NCI-H446 treated with DMSO at 0.1 percent for 48 hours (cell line): Measurements from ENCODE around the gene OGFOD1.

Experiments
- DNase-seq: peaks from one replicate; lab custom pipeline; 2025; lab: John Stamatoyannopoulos, UW

Gene OGFOD1

GRCh38 chr16:56426585-56426984, 24.8 kb upstream of the OGFOD1 start:
- no peak for DNase-seq

- DNase-seq, result no peak
Observed at GRCh38 chr16:56428091-56428490, 23.3 kb upstream of the OGFOD1 start.

DNA sequence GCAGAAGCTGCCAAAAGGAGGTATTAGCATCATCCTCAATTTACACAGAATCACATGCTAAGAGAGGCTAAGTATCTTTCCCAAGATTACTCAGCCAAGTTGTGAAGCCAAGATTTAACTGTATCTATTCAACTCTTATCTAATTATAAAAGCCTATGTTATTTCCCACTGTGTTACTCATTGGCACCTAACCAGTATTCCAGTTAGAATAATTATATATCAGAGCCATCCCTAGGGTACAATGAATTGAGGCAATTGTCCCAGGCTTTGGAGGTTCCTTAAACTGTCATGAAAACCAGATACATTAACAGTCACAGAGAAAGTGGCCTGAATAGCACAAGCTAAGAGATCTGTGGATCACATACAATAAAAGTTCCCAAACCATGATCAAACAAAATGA, 15.1 kb upstream of the OGFOD1 start:
- no peak for DNase-seq

- no peak for DNase-seq
Observed at GRCh38 chr16:56438038-56438437, 13.3 kb upstream of the OGFOD1 start.

DNA sequence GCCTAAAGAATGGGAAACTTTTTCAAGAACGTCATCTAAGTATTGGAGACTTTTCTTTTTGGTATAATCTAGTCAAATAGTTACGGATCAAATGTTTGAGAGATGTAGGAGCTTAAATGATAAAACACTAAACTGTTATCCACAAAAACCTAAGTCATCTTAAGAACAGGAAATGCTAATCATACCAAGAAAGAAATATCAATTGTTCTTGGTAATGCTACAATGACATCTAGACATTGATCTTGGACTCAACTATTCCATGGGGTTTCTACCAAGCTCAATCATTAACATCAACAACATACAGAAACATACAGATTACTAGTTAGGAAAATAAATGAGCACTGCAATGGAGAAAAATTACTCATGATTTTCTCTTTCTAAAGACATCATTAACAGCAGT, 4.1 kb upstream of the OGFOD1 start:
- no peak for DNase-seq

GRCh38 chr16:56448005-56448404, 3.3 kb upstream of the OGFOD1 start:
- no peak for DNase-seq

GRCh38 chr16:56450275-56450985, 924 bp upstream of the OGFOD1 start:
- DNase-seq, result no peak

DNA sequence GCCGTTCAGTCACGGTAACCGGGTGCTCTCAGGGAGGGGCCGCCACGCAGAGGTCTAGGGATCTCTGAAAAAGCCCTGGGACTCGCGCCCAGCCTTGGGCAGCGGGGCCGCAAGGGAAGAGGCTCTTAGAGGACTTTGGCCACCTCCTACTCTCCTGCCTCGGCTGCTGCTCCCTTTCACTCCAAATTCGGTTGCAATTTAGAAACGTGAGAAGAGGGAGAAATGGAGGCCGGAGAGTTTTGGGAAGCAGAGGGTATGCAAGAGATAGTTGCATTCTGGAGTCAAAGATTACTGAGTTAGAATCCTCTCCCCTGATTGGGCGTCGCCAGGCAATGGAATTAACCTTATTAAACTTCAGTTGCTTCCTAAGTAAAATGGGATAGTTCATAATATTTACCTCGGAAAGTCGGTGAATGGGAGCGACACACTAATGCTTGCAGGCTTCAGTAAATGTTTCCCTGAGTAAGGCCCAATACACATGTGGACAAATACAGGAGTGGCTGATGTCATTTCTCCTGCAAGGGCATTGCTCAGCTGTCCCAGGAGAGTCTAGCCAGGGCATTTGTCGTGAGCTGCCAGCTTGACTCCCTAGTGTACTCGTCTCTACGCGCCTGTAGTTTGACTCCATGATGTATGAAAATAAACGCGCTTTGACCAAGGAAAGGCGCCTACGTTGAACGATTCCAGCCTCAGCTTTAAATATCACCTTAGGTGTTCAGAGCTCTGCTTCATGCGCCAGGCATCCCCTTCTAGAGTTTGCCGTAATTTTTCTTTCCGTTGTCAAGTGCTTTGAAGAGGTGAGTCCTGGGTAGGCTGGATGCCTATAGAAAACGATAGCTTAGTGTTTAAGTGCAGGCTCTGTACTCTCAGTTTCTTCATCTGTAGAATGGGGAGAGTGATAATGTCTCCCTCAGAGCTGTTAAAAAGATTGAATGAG, 667 bp downstream of the OGFOD1 start:
- DNase-seq, result no peak

DNA sequence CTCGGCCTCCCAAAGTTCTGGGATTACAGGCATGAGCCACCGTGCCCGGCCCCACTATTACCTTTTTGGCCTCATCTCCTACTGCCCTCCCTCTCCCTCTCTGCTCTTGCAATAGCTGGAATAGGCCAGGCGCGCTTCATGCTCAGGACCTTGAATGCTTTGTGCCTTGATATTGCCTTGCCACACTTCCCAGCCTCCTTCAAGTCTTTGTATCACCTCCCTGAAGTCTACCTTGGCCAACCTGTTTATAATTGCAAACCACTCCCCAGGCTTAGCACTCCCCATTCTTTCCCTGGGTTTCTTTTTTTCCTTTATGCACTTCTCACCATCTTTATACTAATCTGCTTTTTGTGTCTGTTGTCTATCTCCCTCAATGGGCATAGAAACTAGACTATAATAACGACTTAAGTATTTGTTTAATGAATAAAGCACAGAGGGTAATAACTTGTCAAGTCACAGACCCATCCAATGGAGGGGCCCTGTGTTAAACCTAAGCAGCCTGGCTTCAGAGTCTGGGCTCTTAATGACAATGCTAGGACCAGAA, 6.6 kb downstream of the OGFOD1 start:
- no peak for DNase-seq

DNA sequence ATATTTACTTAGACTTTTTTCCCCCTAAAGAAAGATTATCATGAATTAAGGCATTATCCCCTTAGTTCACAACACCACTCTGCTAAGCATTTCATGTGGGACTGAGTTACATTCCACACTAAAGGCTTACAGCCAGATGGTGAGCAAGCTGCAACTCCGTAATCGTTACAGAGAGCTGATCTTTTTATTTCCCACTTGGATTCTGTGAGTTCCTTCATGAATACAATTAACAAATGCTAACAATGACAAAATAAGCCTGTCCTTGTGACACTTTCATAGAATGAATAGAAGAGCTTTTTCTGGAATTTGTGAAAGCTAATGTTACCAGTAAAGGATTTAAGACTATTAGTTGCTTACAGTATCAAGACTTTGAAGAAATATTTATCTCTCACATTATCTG, 8.7 kb downstream of the OGFOD1 start:
- no peak for DNase-seq

DNA sequence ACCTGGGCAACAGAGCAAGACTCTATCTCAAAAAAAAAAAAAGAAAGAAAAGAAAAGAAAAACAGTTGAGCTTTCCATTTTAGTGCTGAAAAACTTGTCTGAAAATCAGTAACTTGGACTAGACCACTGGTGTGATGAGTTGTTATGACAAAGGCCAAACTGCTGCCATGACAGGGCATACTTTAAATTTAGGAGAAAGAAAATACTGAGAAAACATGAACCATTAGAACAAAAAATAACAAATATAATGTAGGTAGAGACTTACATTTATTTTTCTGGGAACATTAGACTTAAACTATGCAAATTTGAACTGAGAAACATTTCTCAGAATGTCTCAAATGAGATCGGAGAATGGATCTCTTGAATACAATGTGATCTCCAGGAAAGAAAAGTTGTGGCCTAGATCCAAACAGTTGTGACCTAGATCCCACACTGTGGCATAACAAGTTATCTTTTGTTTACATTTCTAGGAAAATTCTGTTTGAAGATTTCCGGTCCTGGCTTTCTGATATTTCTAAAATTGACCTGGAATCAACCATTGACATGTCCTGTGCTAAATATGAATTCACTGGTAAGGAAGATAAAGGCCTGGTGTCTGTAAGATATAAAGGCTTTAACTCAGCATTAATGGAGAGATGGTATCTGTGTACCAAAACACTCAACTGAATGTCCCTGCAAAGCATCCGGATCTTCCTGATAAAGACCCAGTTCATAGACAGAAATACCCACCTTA, 10.9 kb downstream of the OGFOD1 start:
- no peak for DNase-seq

GRCh38 chr16:56463153-56463552, 11.8 kb downstream of the OGFOD1 start:
- no peak for DNase-seq

GRCh38 chr16:56466344-56466743, 15.0 kb downstream of the OGFOD1 start:
- no peak for DNase-seq

DNA sequence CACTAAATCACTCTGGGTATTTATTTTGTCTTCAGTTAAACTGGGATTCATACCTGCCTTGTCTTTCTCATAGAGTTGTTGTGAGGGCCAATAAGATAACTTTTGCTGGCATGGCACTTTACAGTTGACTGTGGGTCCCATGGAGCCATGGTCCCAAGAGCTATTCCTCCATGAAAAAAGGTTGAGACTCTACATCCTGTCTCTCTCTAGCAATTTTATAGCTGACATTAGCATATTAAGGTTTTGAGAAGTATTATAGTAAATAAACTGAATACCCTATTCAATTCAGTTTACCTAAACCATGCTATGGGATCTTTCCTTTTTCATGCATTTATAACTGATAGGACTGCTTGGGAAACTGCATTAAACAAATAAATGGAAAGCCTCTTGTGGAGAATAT, 17.4 kb downstream of the OGFOD1 start:
- no peak for DNase-seq

GRCh38 chr16:56469748-56470147, 18.4 kb downstream of the OGFOD1 start:
- no peak for DNase-seq

GRCh38 chr16:56470232-56470631, 18.9 kb downstream of the OGFOD1 start:
- DNase-seq, result no peak

GRCh38 chr16:56470666-56471065, 19.3 kb downstream of the OGFOD1 start:
- no peak for DNase-seq

GRCh38 chr16:56475201-56475600, 23.8 kb downstream of the OGFOD1 start:
- DNase-seq, result no peak

DNA sequence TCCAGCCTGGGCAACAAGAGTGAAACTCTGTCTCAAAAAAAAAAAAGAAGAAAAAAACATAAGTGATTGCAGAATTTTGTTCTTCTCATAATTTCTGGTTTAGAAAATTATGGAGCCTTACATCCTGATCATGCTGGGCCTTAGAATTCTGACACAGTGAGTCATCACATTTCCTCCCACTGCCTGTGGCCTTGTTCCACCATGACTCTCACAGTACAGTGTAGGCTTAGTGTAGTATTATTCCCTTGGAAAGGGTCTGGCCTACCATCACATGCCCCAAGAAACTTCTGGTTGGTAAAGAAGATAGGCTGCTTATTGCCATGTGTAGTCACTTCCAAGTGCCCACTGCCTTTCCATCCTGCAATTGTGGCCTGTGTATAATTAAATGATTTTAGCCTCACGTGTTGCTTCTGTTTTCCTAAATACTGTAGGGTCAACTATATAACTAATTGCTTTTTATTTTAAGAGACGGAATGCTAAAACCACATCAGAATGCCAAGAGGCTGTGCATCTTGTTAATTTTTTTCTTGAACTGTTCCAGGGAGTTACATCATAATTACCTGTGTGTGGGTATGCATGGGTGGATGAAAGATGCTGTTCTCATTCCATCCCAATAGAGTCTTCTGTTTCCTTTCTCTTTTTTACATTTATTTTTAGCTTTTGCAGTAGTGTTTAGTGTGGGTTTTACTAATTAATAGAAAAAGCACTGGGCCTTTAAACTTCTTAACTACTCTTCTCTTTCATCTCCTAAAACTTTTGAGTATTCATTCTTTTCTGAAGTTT, 25.9 kb downstream of the OGFOD1 start:
- no peak for DNase-seq

- DNase-seq, result no peak
Observed at GRCh38 chr16:56478281-56479049, 27.1 kb downstream of the OGFOD1 start.

- DNase-seq, result no peak
Observed at GRCh38 chr16:56479469-56479868, 28.1 kb downstream of the OGFOD1 start.
